ENCODE data around the gene LEKR1. TPM values are rescaled to one million over a fixed set of nuclear protein-coding genes. Genes with fewer than 3 reads are reported as not detected.

LEKR1 gene
- total and polyA plus RNA-seq, 2 of the 13 experiments (the other 11 are each of a cell fraction or from before 2014, with no cell fraction given): 0.49 to 1.5 TPM

GRCh38 chr3:156885761-156886160, 59.6 kb downstream of the LEKR1 start:
- Histone ChIP-seq H4K20me1 (ENCODE audit: insufficient read depth, low read length) (no peaks in the 10 kb centered on the region), H3K27me3 (ENCODE audit: control insufficient read depth in 1 of 2, insufficient read depth in 2 of 2, low read length in 2 of 2) (no peaks in the 10 kb centered on the region), H3K27ac (ENCODE audit: extremely low read length, insufficient read depth, low read length) (no peak overlapping the region), H3K9me3 (ENCODE audit: low read length) (no peaks in the 10 kb centered on the region), H2AFZ (ENCODE audit: low read length) (no peak overlapping the region), H3K36me3 (replicated peaks in 1 of 2; ENCODE audit: control insufficient read depth in 1 of 2, insufficient read depth in 2 of 2, low read length in 2 of 2) (no peaks in the 10 kb centered on the region), H3K4me1 (ENCODE audit: insufficient read depth, low read length) (no peaks in the 10 kb centered on the region), H3K4me2 (ENCODE audit: low read depth, low read length) (no peak overlapping the region), H3K9ac (ENCODE audit: insufficient read depth, low read depth, low read length) (no peak overlapping the region), H3K4me3 (replicated peaks in 1 of 3; ENCODE audit: insufficient read depth in 1 of 3, low read depth in 2 of 3, low read length in 3 of 3) (no peak overlapping the region), H3K79me2 (ENCODE audit: insufficient read depth, low read length) (no peaks in the 10 kb centered on the region)
- FAIRE-seq: no peak
- ATAC-seq: no peak
- ChIA-PET CTCF (ENCODE audit: low intra/inter-chr PET ratio, low total read pairs) (no interaction called here), POLR2A (no interaction called here)
- no CpG with 5 or more reads among the region's 1 CpG for WGBS (ENCODE audit: low lambda C conversion rate)
- TF ChIP-seq, protein P1, sequence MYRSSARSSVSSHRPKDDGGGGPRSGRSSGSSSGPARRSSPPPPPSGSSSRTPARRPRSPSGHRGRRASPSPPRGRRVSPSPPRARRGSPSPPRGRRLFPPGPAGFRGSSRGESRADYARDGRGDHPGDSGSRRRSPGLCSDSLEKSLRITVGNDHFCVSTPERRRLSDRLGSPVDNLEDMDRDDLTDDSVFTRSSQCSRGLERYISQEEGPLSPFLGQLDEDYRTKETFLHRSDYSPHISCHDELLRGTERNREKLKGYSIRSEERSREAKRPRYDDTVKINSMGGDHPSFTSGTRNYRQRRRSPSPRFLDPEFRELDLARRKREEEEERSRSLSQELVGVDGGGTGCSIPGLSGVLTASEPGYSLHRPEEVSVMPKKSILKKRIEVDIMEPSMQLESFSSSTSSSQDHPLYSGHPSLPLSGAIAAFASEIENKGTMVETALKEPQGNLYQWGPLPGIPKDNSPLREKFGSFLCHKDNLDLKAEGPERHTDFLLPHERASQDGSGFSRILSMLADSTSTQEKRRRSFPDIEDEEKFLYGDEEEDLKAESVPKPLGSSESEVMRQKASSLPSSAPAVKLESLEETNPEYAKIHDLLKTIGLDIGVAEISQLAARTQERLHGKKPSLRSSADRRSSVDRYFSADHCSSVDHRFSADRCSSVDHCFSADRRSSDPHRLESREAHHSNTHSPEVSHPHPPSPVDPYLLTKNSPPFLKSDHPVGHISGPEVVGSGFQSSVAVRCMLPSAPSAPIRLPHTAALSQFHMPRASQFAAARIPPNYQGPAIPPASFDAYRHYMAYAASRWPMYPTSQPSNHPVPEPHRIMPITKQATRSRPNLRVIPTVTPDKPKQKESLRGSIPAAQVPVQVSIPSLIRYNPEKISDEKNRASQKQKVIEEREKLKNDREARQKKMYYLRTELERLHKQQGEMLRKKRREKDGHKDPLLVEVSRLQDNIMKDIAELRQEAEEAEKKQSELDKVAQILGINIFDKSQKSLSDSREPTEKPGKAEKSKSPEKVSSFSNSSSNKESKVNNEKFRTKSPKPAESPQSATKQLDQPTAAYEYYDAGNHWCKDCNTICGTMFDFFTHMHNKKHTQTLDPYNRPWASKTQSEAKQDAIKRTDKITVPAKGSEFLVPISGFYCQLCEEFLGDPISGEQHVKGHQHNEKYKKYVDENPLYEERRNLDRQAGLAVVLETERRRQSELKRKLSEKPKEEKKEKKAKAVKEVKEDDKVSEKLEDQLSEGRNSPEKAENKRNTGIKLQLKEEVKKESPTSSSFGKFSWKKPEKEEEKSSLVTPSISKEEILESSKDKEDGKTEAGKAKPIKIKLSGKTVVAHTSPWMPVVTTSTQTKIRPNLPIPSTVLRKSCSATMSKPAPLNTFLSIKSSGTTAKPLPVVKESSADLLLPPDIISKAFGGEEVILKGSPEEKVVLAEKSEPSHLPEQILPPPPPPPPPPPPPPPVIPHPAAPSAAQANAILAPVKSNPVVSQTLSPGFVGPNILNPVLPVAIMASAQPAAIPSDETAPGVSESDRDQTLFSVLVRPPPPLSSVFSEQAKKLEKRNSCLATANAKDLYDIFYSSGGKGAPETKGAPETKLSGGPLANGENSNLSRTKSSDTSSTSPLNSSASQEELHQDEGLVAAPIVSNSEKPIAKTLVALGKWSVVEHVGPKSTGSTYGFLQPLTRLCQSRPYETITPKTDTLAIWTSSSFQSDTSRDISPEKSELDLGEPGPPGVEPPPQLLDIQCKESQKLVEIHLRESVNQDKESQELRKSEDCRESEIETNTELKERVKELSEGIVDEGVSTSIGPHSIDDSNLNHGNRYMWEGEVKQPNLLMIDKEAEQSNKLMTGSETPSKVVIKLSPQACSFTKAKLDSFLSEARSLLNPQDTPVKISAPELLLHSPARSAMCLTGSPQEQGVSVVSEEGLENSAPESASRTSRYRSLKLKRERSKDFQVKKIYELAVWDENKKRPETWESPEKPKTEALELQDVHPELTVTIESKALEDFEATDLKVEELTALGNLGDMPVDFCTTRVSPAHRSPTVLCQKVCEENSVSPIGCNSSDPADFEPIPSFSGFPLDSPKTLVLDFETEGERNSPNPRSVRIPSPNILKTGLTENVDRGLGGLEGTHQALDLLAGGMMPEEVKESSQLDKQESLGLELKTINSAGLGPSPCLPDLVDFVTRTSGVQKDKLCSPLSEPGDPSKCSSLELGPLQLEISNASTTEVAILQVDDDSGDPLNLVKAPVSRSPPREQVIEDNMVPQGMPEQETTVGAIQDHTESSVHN (CRISPR knock-in tag; IDR thresholded peaks at IDR 0.05): no peak
- DNase-seq (ENCODE audit: low spot score): no peak
- in situ Hi-C loops (cut with HindIII; ENCODE audit: extremely low pct_ligation_motif_present, low pct_unique_long_range_greater_than_20kb): no loop called here
- no TSS peak for BruUV-seq (replicated peaks)
- intact Hi-C loops (cut with micrococcal nuclease; ENCODE audit: unreplicated experiment): no loop called here
